ENCODE results near the gene NADK2. TPM values are rescaled to one million over a fixed set of nuclear protein-coding genes. Genes with fewer than 3 reads are reported as not detected.

NADK2 gene
- total and polyA plus RNA-seq, 2 donors (not counting 3 experiments of a cell fraction or from before 2014, with no cell fraction given) = 4.0 to 20.3 TPM

DNA sequence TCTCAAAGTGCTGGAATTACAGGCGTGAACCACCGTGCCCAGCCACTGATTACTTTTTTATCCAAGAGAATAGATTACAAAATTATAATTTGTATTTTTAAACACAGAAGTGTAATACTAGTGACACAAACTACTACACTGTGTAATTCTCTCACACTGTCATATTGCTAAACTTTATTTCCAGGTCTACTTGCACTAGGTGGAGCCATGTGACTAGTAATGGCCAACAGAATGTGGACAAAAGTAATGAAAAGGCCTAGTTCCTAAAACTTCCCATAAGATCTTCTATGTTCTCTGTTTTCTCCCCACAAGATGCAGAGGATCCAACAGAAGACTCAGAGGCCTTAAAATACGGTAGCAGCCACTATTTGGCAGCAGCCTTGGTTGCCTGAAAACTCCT is 27.3 kb downstream of the NADK2 start:
- ChIA-PET CTCF (interaction anchor here (0.7 kb wide), 1 partner anchor 13 kb away, joined by 3 read pairs; no protein-coding TSS in a partner anchor), POLR2A (no interaction called here)
- no peak for FAIRE-seq

More for the DNA sequence above, 27.3 kb downstream of the NADK2 start:
- Histone ChIP-seq H4K20me1 (replicated peaks; ENCODE audit: control insufficient read depth, extremely low read depth, insufficient read depth, low read length) (no peaks in the 10 kb centered on the region), H3K27me3 (ENCODE audit: control insufficient read depth in 2 of 2, insufficient read depth in 2 of 2, low read length in 2 of 2) (no peaks in the 10 kb centered on the region), H3K36me3 (ENCODE audit: control insufficient read depth in 2 of 2, extremely low read depth in 1 of 2, insufficient read depth in 2 of 2, low read length in 2 of 2) (no peaks in the 10 kb centered on the region), H3K4me1 (ENCODE audit: control insufficient read depth, extremely low read depth, insufficient read depth, low read length) (peaks cover 11% of the 10 kb centered on the region), H3K9me3 (replicated peaks; ENCODE audit: control insufficient read depth, insufficient read depth, low read length) (no peaks in the 10 kb centered on the region), H3K79me2 (ENCODE audit: control insufficient read depth, insufficient read depth, low read length) (no peaks in the 10 kb centered on the region), H3K9me1 (replicated peaks; ENCODE audit: control insufficient read depth, extremely low read depth, insufficient read depth, low read length) (no peaks in the 10 kb centered on the region), H3K4me3 (replicated peaks in 1 of 3; ENCODE audit: insufficient read depth in 1 of 3, low read depth in 1 of 3, low read length in 3 of 3) (no peak overlapping the region), H3K27ac (ENCODE audit: insufficient read depth, low read depth, low read length) (no peak overlapping the region), H3K9ac (replicated peaks; ENCODE audit: extremely low read depth, insufficient read depth, low read length) (no peak overlapping the region), H2AFZ (ENCODE audit: low read depth, low read length) (no peak overlapping the region), H3K4me2 (ENCODE audit: insufficient read depth, low read length) (no peak overlapping the region)
- BruUV-seq (replicated peaks) = no TSS peak
- dilution Hi-C loops (cut with MboI; ENCODE audit: extremely low pct_ligation_motif_present, low sequenced_read_pairs) (no loop called here), intact Hi-C loops (cut with micrococcal nuclease) (loop anchor here (1.0 kb wide), 1 partner anchor 293 kb away; no protein-coding TSS in a partner anchor)
- TF ChIP-seq FOS (IDR thresholded peaks at IDR 0.05; ENCODE audit: borderline replicate concordance, insufficient read depth, low read length) = no peak
- no peak for TF ChIP-seq CTCF (IDR thresholded peaks at IDR 0.05; ENCODE audit: extremely low read depth in 1 of 2, insufficient read depth in 1 of 2, low read depth in 1 of 2, low read length in 2 of 2)
- TF ChIP-seq GATA2 (IDR thresholded peaks at IDR 0.05; ENCODE audit: insufficient read depth, insufficient read length, low read depth, low read length) = no peak
- no peak for TF ChIP-seq POLR2A (IDR thresholded peaks at IDR 0.05; ENCODE audit: low read depth, low read length)
- no peak for TF ChIP-seq POLR2AphosphoS5 (IDR thresholded peaks at IDR 0.05; ENCODE audit: insufficient read depth, low read depth, low read length)
- no peak for TF ChIP-seq JUN (IDR thresholded peaks at IDR 0.05; ENCODE audit: borderline replicate concordance, insufficient read depth, insufficient read length, low read depth)
- no peak for TF ChIP-seq MYC (IDR thresholded peaks at IDR 0.05; ENCODE audit: low read depth, low read length)
- TF ChIP-seq, protein P1, sequence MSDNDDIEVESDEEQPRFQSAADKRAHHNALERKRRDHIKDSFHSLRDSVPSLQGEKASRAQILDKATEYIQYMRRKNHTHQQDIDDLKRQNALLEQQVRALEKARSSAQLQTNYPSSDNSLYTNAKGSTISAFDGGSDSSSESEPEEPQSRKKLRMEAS (IDR thresholded peaks at IDR 0.05; ENCODE audit: insufficient read depth, insufficient read length) = no peak
- TF ChIP-seq EZH2 (IDR thresholded peaks at IDR 0.05; ENCODE audit: borderline replicate concordance, low read depth, low read length, severe bottlenecking) = no peak
- no peak for DNase-seq (ENCODE audit: low read depth, low spot score)

Data from endothelial cell of umbilical vein (primary cell).